Measurements from ENCODE around the gene ACSL1.

- TF ChIP-seq CTCF (conservative IDR thresholded peaks at IDR 0.05; ENCODE audit: low read length) (no peak), EZH2phosphoT487 (IDR thresholded peaks at IDR 0.05; ENCODE audit: borderline replicate concordance) (no peak)
Observed at GRCh38 chr4:184833046-184833838, 7.5 kb upstream of the ACSL1 start.

Measured in Loucy (cell line).